Suprapubic skin (tissue), 4 donors: ENCODE measurements around the gene CD180. TPM values are rescaled to one million over a fixed set of nuclear protein-coding genes. Genes with fewer than 3 reads are reported as not detected.

Source experiments
- DNase-seq, 2 donors: peaks; one replicate each; pipeline ENCODE4 v3.0.0-alpha.2; 2019; ENCODE audit warnings: low spot score in 2 of 2
- H3K27ac ChIP-seq: fragments of 200-600 bp; sonication (generic); one replicate; pipeline ENCODE4 v1.5.1; 2019
- H3K27me3 ChIP-seq: fragments of 200-600 bp; sonication (generic); one replicate; pipeline ENCODE4 v1.5.1; 2019
- H3K36me3 ChIP-seq: fragments of 200-600 bp; sonication (generic); one replicate; pipeline ENCODE4 v1.5.1; 2019
- H3K4me1 ChIP-seq: fragments of 200-600 bp; sonication (generic); one replicate; pipeline ENCODE4 v1.5.1; 2019
- H3K4me3 ChIP-seq: fragments of 200-600 bp; sonication (generic); one replicate; pipeline ENCODE4 v1.5.1; 2019; ENCODE audit warnings: mild to moderate bottlenecking
- H3K9me3 ChIP-seq: fragments of 200-600 bp; sonication (generic); one replicate; pipeline ENCODE4 v1.5.1; 2019
- EP300 ChIP-seq: sonication (generic); formaldehyde crosslinking; IDR thresholded peaks from one replicate; pipeline ENCODE4 v1.6.1; 2017; ENCODE audit warnings: antibody characterized with exemption
- POLR2A ChIP-seq, 2 donors: fragments of 450-650 bp; IDR thresholded peaks; one replicate each; pipeline ENCODE4 v1.6.1; 2017; ENCODE audit warnings: antibody characterized with exemption in 2 of 2, mild to moderate bottlenecking in 2 of 2, moderate library complexity in 2 of 2
- POLR2AphosphoS5 ChIP-seq, 3 donors: sonication (generic); formaldehyde crosslinking; IDR thresholded peaks; one replicate each; pipeline ENCODE4 v1.6.1; 2017; ENCODE audit warnings: antibody characterized with exemption in 3 of 3
- WGBS: methylation state at CpG from one replicate; pipeline ENCODE4 v1.1.5; 2018; 5-methylcytosine and 5-hydroxymethylcytosine counted together
- total RNA-seq, 4 donors: library from RNA; depleted of rRNA; stranded (reverse); fragments of >200 nt; gene quantifications; one replicate each; pipeline ENCODE4 v1.1.0, GENCODE V29; 2016
- TF ChIP-seq, protein P1 (sequence below), 2 donors: fragments of 200-600 bp in 1 of 2; fragments of 450-650 bp in 1 of 2; sonication (generic) in 1 of 2; IDR thresholded peaks; one replicate each; pipeline ENCODE4 v1.5.1; 2016 to 2019; ENCODE audit warnings: antibody characterized with exemption in 2 of 2, mild to moderate bottlenecking in 1 of 2, moderate library complexity in 1 of 2

CD180 gene
- total RNA-seq, 4 donors from 2014 or later = 0.11 to 0.32 (median 0.18) TPM; not detected in 1

DNA sequence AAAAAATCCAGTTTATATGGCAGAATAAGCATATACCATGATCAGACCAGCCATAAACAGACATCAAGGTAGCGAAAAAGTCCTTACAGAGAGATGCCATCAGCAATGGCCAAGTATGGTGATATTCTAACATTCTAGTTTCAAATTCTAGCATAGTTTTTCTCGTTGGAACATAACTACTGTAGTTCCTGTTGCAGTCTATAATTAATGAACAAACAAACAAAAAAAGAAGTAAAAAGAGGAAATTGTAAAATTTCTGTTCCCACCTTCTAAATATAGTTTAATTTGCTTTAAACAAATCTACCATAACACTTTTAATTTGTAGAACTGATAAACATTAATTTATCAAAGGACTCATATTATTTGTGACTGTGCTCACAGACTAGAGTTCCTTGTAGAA, 9.9 kb upstream of the CD180 start:
- no peak overlapping the region for H3K27ac ChIP-seq
- WGBS = 79% methylated on average over 2 of the region's 2 CpGs
- H3K4me3 ChIP-seq = no peak overlapping the region
- no peak for DNase-seq
- H3K27me3 ChIP-seq = no peaks in the 10 kb centered on the region
- H3K9me3 ChIP-seq = no peaks in the 10 kb centered on the region
- no peaks in the 10 kb centered on the region for H3K36me3 ChIP-seq
- peaks cover 18% of the 10 kb centered on the region for H3K4me1 ChIP-seq
- TF ChIP-seq POLR2AphosphoS5 (IDR thresholded peaks at IDR 0.05) (no peak), EP300 (no peak), POLR2A (IDR thresholded peaks at IDR 0.05) (no peak)
- TF ChIP-seq, protein P1, sequence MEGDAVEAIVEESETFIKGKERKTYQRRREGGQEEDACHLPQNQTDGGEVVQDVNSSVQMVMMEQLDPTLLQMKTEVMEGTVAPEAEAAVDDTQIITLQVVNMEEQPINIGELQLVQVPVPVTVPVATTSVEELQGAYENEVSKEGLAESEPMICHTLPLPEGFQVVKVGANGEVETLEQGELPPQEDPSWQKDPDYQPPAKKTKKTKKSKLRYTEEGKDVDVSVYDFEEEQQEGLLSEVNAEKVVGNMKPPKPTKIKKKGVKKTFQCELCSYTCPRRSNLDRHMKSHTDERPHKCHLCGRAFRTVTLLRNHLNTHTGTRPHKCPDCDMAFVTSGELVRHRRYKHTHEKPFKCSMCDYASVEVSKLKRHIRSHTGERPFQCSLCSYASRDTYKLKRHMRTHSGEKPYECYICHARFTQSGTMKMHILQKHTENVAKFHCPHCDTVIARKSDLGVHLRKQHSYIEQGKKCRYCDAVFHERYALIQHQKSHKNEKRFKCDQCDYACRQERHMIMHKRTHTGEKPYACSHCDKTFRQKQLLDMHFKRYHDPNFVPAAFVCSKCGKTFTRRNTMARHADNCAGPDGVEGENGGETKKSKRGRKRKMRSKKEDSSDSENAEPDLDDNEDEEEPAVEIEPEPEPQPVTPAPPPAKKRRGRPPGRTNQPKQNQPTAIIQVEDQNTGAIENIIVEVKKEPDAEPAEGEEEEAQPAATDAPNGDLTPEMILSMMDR (IDR thresholded peaks at IDR 0.05) = no peak

DNA sequence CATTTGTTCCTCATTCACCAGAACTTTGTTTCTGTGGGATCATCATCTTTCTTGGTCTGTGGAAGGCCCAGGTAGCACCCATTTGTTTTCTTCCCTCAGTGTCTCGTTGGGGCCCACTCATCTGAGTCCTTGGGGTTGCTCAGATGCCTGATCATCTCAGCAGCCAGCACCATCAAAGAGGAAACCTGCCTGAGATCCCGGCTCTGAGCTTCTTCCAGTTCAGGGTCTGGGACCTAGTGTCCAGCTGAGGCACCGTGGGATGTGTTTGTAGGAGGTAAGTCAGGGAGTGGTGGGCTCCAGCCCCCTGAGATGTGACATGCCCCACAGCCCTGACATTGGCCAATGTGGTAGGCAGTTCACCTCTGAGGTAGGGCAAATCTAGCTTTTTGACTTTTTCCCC, 9.4 kb upstream of the CD180 start:
- no peaks in the 10 kb centered on the region for H3K9me3 ChIP-seq
- H3K36me3 ChIP-seq = no peaks in the 10 kb centered on the region
- no peak overlapping the region for H3K4me3 ChIP-seq
- no peak for DNase-seq
- 93% methylated on average over 3 of the region's 3 CpGs for WGBS
- TF ChIP-seq, protein P1 (IDR thresholded peaks at IDR 0.05) = no peak
- TF ChIP-seq POLR2A (IDR thresholded peaks at IDR 0.05) (no peak), EP300 (no peak), POLR2AphosphoS5 (IDR thresholded peaks at IDR 0.05) (no peak)
- H3K27ac ChIP-seq = no peak overlapping the region
- peaks cover 18% of the 10 kb centered on the region for H3K4me1 ChIP-seq
- no peaks in the 10 kb centered on the region for H3K27me3 ChIP-seq

DNA sequence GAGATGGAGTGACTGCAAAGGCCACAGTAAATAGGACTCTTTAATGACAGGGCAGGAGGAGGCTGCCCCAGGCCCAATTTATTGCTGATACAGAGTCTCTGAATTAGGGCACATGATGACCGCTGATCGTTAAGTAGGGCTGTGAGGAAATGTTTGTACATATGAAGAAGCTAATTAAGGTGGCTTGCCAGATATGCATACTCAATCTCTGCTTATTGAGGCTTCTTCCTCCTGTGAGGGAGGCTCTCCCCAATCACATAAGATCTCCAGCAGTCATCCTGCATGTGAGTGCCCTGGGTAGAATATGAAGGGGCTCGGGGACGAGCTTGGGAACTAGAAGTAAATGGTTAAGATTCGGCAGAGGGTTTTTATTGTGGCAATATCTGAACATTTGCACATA, 8.2 kb upstream of the CD180 start:
- peaks cover 18% of the 10 kb centered on the region for H3K4me1 ChIP-seq
- H3K36me3 ChIP-seq = no peaks in the 10 kb centered on the region
- no peak for DNase-seq
- H3K27me3 ChIP-seq = no peaks in the 10 kb centered on the region
- 86% methylated on average over 5 of the region's 5 CpGs for WGBS
- no peak for TF ChIP-seq POLR2AphosphoS5 (IDR thresholded peaks at IDR 0.05)
- no peak for TF ChIP-seq EP300
- TF ChIP-seq, protein P1 (IDR thresholded peaks at IDR 0.05) = no peak
- TF ChIP-seq POLR2A (IDR thresholded peaks at IDR 0.05) = no peak
- no peaks in the 10 kb centered on the region for H3K9me3 ChIP-seq
- no peak overlapping the region for H3K27ac ChIP-seq
- no peak overlapping the region for H3K4me3 ChIP-seq

DNA sequence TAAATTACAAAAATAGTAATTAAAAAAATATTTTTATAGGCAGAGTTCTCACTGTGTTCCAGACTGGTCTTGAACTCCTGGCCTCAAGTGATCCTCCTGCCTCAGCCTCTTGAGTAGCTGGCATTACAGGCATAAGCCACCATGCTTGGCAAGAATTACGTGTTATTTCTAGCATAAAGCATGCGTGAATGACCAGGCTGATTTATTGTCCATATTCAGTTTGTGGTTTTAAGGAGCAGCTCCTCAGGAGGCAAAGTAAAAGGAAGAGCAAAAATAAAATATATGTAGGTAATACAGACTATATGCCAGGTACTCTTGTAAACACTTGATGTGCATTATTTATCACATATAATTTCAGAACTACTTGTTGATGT, 7.1 kb upstream of the CD180 start:
- TF ChIP-seq EP300 = no peak
- Histone ChIP-seq H3K27me3 (no peaks in the 10 kb centered on the region), H3K36me3 (no peaks in the 10 kb centered on the region), H3K4me3 (no peak overlapping the region), H3K27ac (no peak overlapping the region), H3K4me1 (peaks cover 12% of the 10 kb centered on the region), H3K9me3 (no peaks in the 10 kb centered on the region)
- no peak for DNase-seq
- WGBS = 57% methylated on average over 2 of the region's 2 CpGs

DNA sequence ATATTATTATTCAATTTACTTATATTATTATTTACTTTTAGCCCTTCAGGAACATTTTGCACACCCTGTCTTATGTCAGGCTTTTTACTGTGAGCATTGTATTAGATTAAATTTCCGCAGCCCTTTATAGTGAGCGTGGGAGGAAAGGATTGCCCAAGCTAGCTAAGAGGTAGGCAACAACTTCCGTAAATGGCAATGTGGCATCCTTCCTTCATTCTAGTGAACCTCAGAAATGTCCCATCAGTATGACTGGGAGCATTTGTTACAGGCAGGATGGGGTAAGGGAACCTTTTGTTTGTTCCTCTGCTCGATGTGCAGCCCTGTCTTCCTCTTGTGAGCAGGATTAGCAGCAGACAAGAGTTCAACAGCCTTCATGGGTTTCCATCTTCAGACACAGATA, 6.2 kb upstream of the CD180 start:
- Histone ChIP-seq H3K27ac (no peak overlapping the region), H3K27me3 (no peaks in the 10 kb centered on the region), H3K9me3 (no peaks in the 10 kb centered on the region), H3K4me3 (no peak overlapping the region), H3K36me3 (no peaks in the 10 kb centered on the region), H3K4me1 (peaks cover 12% of the 10 kb centered on the region)
- TF ChIP-seq POLR2AphosphoS5 (IDR thresholded peaks at IDR 0.05) (no peak), EP300 (no peak), POLR2A (IDR thresholded peaks at IDR 0.05) (no peak)
- TF ChIP-seq, protein P1 (IDR thresholded peaks at IDR 0.05) = no peak
- WGBS = 78% methylated on average over 4 of the region's 4 CpGs
- no peak for DNase-seq

DNA sequence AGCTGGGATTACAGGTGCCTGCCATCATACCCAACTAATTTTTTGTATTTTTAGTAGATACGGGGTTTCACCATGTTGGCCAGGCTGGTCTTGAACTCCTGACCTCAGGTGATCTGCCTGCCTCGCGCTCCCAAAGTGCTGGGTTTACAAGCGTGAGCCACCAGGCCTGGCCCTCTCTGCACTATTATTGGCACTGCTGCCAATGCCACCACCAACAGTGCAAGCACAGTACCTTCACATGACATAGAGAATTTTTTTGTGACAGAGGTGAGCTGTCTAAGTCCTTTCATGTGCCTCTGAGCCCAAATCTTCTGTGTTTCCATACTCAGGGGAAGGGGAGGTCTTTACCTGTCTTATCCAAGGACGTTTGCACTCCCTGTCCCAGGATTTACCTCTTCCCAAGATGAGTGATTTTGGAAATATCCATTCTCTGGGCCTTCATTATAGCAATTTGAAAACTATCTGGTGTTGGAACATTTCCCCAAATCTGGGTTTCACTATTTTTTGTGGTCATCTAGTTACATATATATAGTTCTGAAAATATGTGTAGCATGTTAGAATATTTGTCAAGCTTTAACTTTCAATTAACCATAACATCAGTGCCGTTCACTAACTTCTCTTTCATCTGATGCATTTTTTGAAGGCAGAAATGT, 5.4 kb upstream of the CD180 start:
- 96% methylated on average over 6 of the region's 6 CpGs for WGBS
- Histone ChIP-seq H3K9me3 (no peaks in the 10 kb centered on the region), H3K36me3 (no peaks in the 10 kb centered on the region), H3K27ac (no peak overlapping the region), H3K4me1 (peaks cover 11% of the 10 kb centered on the region), H3K4me3 (no peak overlapping the region), H3K27me3 (no peaks in the 10 kb centered on the region)
- no peak for DNase-seq
- TF ChIP-seq EP300 (no peak), POLR2A (IDR thresholded peaks at IDR 0.05) (no peak), POLR2AphosphoS5 (IDR thresholded peaks at IDR 0.05) (no peak)
- TF ChIP-seq, protein P1 (IDR thresholded peaks at IDR 0.05) = no peak
